ENCODE data around the gene MRRF. TPM values are rescaled to one million over a fixed set of nuclear protein-coding genes. Genes with fewer than 3 reads are reported as not detected.

Gene MRRF
- polyA plus RNA-seq, 1 donor (not counting 4 experiments of a cell fraction or from before 2014, with no cell fraction given): 82.6 TPM

DNA sequence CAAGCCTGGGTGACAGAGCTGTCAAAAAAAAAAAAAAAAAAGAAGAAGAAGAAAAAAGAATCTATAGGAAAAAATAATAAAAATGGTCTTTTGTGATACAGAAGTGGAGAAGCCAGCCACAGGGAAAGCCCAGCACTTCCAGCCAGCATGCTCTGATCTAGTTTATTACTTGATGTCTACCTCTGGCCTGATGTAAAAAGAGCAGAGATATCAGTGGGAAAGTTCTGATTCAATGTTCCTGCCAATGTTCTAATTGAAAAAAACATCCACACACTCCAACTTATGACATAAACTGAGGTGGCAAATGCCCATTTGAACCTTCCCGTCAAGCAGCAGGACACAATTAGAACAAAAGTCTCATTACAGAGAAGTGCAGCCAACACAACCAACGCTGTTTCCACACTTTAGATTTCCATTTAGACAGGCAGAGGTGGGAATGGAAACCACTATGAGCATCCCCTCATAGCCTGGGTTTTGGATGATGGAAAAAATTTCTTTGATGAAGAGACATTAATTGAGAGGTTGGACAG is 5.7 kb upstream of the MRRF start:
- H3K9me1 ChIP-seq (ENCODE audit: control insufficient read depth, extremely low read depth, insufficient read depth, low read length): no peaks in the 10 kb centered on the region
- peaks cover 9% of the 10 kb centered on the region for H3K4me1 ChIP-seq (ENCODE audit: control insufficient read depth, extremely low read depth, insufficient read depth, low read length)
- no peaks in the 10 kb centered on the region for H3K27me3 ChIP-seq (ENCODE audit: control insufficient read depth, extremely low read depth, insufficient read depth, low read length)
- peaks cover 38% of the 10 kb centered on the region for H3K79me2 ChIP-seq (ENCODE audit: control insufficient read depth, insufficient read depth, low read length)
- DNase-seq (ENCODE audit: low read depth, low spot score) (no peak), FAIRE-seq (no peak)
- H3K4me2 ChIP-seq (ENCODE audit: control insufficient read depth, extremely low read depth, insufficient read depth, low read depth, low read length): no peak overlapping the region
- no peak overlapping the region for H3K4me3 ChIP-seq (ENCODE audit: control insufficient read depth in 2 of 3, extremely low read depth in 1 of 3, insufficient read depth in 2 of 3, low read depth in 1 of 3, low read length in 3 of 3)
- H3K9ac ChIP-seq (ENCODE audit: control insufficient read depth, extremely low read depth, insufficient read depth, low read length): no peak overlapping the region
- H3K9me3 ChIP-seq (ENCODE audit: control insufficient read depth, low read depth, low read length): no peaks in the 10 kb centered on the region
- dilution Hi-C loops (cut with MboI; ENCODE audit: extremely low pct_ligation_motif_present, low sequenced_read_pairs): no loop called here
- H3K36me3 ChIP-seq (ENCODE audit: control insufficient read depth in 2 of 2, extremely low read depth in 1 of 2, insufficient read depth in 2 of 2, low read length in 2 of 2): peaks cover 4 to 15% of the 10 kb centered on the region in 2 experiments
- no peak for TF ChIP-seq EZH2 (IDR thresholded peaks at IDR 0.05; ENCODE audit: low read length)
- TF ChIP-seq, protein P1, sequence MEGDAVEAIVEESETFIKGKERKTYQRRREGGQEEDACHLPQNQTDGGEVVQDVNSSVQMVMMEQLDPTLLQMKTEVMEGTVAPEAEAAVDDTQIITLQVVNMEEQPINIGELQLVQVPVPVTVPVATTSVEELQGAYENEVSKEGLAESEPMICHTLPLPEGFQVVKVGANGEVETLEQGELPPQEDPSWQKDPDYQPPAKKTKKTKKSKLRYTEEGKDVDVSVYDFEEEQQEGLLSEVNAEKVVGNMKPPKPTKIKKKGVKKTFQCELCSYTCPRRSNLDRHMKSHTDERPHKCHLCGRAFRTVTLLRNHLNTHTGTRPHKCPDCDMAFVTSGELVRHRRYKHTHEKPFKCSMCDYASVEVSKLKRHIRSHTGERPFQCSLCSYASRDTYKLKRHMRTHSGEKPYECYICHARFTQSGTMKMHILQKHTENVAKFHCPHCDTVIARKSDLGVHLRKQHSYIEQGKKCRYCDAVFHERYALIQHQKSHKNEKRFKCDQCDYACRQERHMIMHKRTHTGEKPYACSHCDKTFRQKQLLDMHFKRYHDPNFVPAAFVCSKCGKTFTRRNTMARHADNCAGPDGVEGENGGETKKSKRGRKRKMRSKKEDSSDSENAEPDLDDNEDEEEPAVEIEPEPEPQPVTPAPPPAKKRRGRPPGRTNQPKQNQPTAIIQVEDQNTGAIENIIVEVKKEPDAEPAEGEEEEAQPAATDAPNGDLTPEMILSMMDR (optimal IDR thresholded peaks at IDR 0.05 in 1 of 3, IDR thresholded peaks at IDR 0.05 in 1 of 3, conservative IDR thresholded peaks at IDR 0.05 in 1 of 3; ENCODE audit: extremely low read depth in 1 of 3, insufficient read depth in 2 of 3, low read length in 3 of 3): no peak
- no peaks in the 10 kb centered on the region for H4K20me1 ChIP-seq (ENCODE audit: control insufficient read depth, extremely low read depth, insufficient read depth, low read length)
- H2AFZ ChIP-seq (ENCODE audit: control insufficient read depth, low read length): no peak overlapping the region
- no peak overlapping the region for H3K27ac ChIP-seq (ENCODE audit: control insufficient read depth, insufficient read depth, low read length)

GRCh38 chr9:122261469-122261881 is 3.2 kb upstream of the MRRF start:
- DNase-seq (ENCODE audit: low read depth, low spot score): no peak
- Histone ChIP-seq H3K79me2 (ENCODE audit: control insufficient read depth, insufficient read depth, low read length) (peaks cover 55% of the 10 kb centered on the region), H3K4me1 (ENCODE audit: control insufficient read depth, extremely low read depth, insufficient read depth, low read length) (peaks cover 16% of the 10 kb centered on the region), H3K9me1 (ENCODE audit: control insufficient read depth, extremely low read depth, insufficient read depth, low read length) (no peaks in the 10 kb centered on the region), H2AFZ (ENCODE audit: control insufficient read depth, low read length) (no peak overlapping the region), H3K9ac (ENCODE audit: control insufficient read depth, extremely low read depth, insufficient read depth, low read length) (no peak overlapping the region), H3K27ac (ENCODE audit: control insufficient read depth, insufficient read depth, low read length) (no peak overlapping the region), H4K20me1 (ENCODE audit: control insufficient read depth, extremely low read depth, insufficient read depth, low read length) (no peaks in the 10 kb centered on the region), H3K4me3 (ENCODE audit: control insufficient read depth in 2 of 3, extremely low read depth in 1 of 3, insufficient read depth in 2 of 3, low read depth in 1 of 3, low read length in 3 of 3) (no peak overlapping the region), H3K27me3 (ENCODE audit: control insufficient read depth, extremely low read depth, insufficient read depth, low read length) (no peaks in the 10 kb centered on the region), H3K9me3 (ENCODE audit: control insufficient read depth, low read depth, low read length) (no peaks in the 10 kb centered on the region), H3K4me2 (ENCODE audit: control insufficient read depth, extremely low read depth, insufficient read depth, low read depth, low read length) (no peak overlapping the region), H3K36me3 (ENCODE audit: control insufficient read depth in 2 of 2, extremely low read depth in 1 of 2, insufficient read depth in 2 of 2, low read length in 2 of 2) (peaks cover 4 to 8% of the 10 kb centered on the region in 2 experiments)
- dilution Hi-C loops (cut with MboI; ENCODE audit: extremely low pct_ligation_motif_present, low sequenced_read_pairs): no loop called here
- FAIRE-seq: no peak
- TF ChIP-seq EZH2 (IDR thresholded peaks at IDR 0.05; ENCODE audit: low read length): no peak
- TF ChIP-seq, protein P1 (optimal IDR thresholded peaks at IDR 0.05 in 1 of 3, IDR thresholded peaks at IDR 0.05 in 1 of 3, conservative IDR thresholded peaks at IDR 0.05 in 1 of 3; ENCODE audit: extremely low read depth in 1 of 3, insufficient read depth in 2 of 3, low read length in 3 of 3): no peak

All from keratinocyte (primary cell).